Heart right ventricle (tissue), 16 donors: ENCODE results near the gene PRG3. TPM values are rescaled to one million over a fixed set of nuclear protein-coding genes. Genes with fewer than 3 reads are reported as not detected.

Source experiments
- ATAC-seq, 8 donors: fragments of 200-7000 bp; cut with Tn5 transposase; one replicate each; pipeline ENCODE4 v1.9.1; 2020; ENCODE audit warnings: mild to moderate bottlenecking in 8 of 8, moderate library complexity in 8 of 8, moderate number of reproducible peaks in 1 of 8
- DNase-seq, 2 donors: peaks; one replicate each; pipeline ENCODE4 v3.0.0-alpha.2; 2020
- H3K27ac ChIP-seq, 10 donors: fragments of 200-600 bp; sonication (generic) in 2 of 10; one replicate each; pipeline versions ENCODE4 v1.5.0 to v1.8.0; 2020 to 2022; ENCODE audit warnings: mild to moderate bottlenecking in 3 of 10
- H3K27me3 ChIP-seq, 7 donors: fragments of 200-600 bp; one replicate each; pipeline ENCODE4 v1.8.0; 2021 to 2022; ENCODE audit warnings: mild to moderate bottlenecking in 2 of 7
- H3K36me3 ChIP-seq, 9 donors: fragments of 200-600 bp; sonication (generic) in 1 of 9; one replicate each; pipeline versions ENCODE4 v1.5.0 to v1.8.0; 2020 to 2022; ENCODE audit warnings: mild to moderate bottlenecking in 2 of 9
- H3K4me1 ChIP-seq, 9 donors: fragments of 200-600 bp; sonication (generic) in 1 of 9; one replicate each; pipeline versions ENCODE4 v1.5.0 to v1.8.0; 2020 to 2022; ENCODE audit warnings: mild to moderate bottlenecking in 4 of 9
- H3K4me3 ChIP-seq, 10 donors: fragments of 200-600 bp; sonication (generic) in 2 of 10; one replicate each; pipeline versions ENCODE4 v1.5.0 to v1.8.0; 2020 to 2022; ENCODE audit warnings: mild to moderate bottlenecking in 7 of 10, moderate library complexity in 2 of 10
- H3K9me3 ChIP-seq, 11 donors: fragments of 200-600 bp in 10 of 11; sonication (generic) in 2 of 11; one replicate each; pipeline versions ENCODE4 v1.5.0 to v1.8.0; 2013 to 2022; ENCODE audit warnings: mild to moderate bottlenecking in 2 of 11, control low read depth in 1 of 11, moderate library complexity in 1 of 11
- WGBS, 2 donors: extraction: QIAGEN DNeasy Blood & Tissue Kit; methylation state at CpG; one replicate each; pipeline ENCODE4 v1.1.7; 2013; ENCODE audit warnings: inconsistent platforms in 1 of 2; 5-methylcytosine and 5-hydroxymethylcytosine counted together
- intact Hi-C, 10 donors: fragments of 100-400 bp; cut with DNase I; formaldehyde crosslinking; loops; one replicate each; pipeline versions ENCODE4 v1.11.1 to v1.14.2; 2022
- polyA plus RNA-seq, 2 donors: library from polyadenylated mRNA; stranded (reverse); fragments of 200-250 nt; gene quantifications; one replicate each; pipeline ENCODE4 v1.2.3, GENCODE V29; 2013
- total RNA-seq, 10 donors: library from RNA; stranded (reverse); fragmentation: NEBNext Ultra II Directional in 3 of 10; extraction: Animal tissue kit (Norgen Biotek cat#: 25700) in 3 of 10; gene quantifications; one replicate each; pipeline versions ENCODE4 v1.2.1 to v1.2.4, GENCODE V29; 2021 to 2023
- TF ChIP-seq, protein P1 (sequence below), 9 donors: fragments of 200-600 bp; sonication (generic) in 2 of 9; IDR thresholded peaks; one replicate each; pipeline versions ENCODE4 v1.5.0 to v1.8.0; 2021 to 2022; ENCODE audit warnings: antibody characterized with exemption in 9 of 9, mild to moderate bottlenecking in 5 of 9, moderate library complexity in 1 of 9
- donor health status: Arrhythmogenic right ventricular cardiomyopathy.
- donor health status: ischemic (EF 13 %, LVEDD 7.1; RV severe dilation, severe dysfunction).
- donor health status: healthy with polysubstance abuse.
- donor health status: DM: no; HTN: yes; CAD: no.
- donor health status: DM: no; HTN: no; CAD: no.
- donor health status: ischemic (EF 25% LVEDD 6.9; RV normal size, moderate dysfunction).
- donor health status: ischemic (EF 25% LVEDD 5.7; RV mildly dilated, moderate dysfunction).
- donor health status: healthy.
- donor health status: DM: yes; HTN: yes; CAD: no.
- donor health status: Ischemic cardiomyopathy.
- donor health status: ischemic (EF 35%, LVEDD 5.7; RV mildly dilated, moderate dysfunction).
- donor health status: nonischemic (EF 11% LVEDD 7.7; RV severe dilation, severe dysfunction).
- donor health status: DM: yes; HTN: yes; CAD: no.
- donor health status: PGD.
- donor health status: ischemic (EF 29% LVEDD 5.4; RV normal size, mild dysfunction).
- donor health status: nonischemic (EF 23%, LVEDD 6.1; RV moderate dilation, normal function).

Gene PRG3
- total and polyA plus RNA-seq, 12 donors = not detected

DNA sequence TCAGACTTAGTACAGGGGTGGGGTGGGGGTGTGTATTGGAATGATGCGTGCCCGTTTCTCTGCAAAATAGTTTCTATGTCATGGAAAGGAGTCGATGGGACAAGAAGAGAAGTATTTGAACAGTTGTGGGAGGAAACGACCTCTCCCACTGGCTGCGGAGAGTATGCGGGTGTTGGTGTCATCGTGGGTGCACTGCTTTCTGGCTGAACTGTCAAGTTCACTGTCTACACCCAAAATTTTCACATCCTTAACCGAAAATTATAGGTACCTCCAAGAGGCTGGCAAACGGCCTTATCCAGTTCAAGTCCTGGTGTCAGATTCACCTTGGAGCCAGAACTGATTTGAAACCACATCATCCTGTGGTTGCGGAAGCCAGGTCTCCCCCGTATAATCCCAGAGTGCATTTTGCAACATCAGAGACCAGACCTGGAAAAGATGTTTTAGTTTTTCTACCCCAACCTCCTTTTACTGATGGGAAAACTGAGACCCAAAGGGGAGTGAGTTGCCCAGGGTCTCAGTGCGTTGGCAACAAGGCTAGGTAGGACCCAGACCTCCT lies 44.8 kb downstream of the PRG3 start:
- WGBS, 2 donors = 32 to 42% methylated on average over 12 of the region's 12 CpGs
- peak in 1 of 8 donors; percentile 8 for ATAC-seq
- TF ChIP-seq, protein P1, sequence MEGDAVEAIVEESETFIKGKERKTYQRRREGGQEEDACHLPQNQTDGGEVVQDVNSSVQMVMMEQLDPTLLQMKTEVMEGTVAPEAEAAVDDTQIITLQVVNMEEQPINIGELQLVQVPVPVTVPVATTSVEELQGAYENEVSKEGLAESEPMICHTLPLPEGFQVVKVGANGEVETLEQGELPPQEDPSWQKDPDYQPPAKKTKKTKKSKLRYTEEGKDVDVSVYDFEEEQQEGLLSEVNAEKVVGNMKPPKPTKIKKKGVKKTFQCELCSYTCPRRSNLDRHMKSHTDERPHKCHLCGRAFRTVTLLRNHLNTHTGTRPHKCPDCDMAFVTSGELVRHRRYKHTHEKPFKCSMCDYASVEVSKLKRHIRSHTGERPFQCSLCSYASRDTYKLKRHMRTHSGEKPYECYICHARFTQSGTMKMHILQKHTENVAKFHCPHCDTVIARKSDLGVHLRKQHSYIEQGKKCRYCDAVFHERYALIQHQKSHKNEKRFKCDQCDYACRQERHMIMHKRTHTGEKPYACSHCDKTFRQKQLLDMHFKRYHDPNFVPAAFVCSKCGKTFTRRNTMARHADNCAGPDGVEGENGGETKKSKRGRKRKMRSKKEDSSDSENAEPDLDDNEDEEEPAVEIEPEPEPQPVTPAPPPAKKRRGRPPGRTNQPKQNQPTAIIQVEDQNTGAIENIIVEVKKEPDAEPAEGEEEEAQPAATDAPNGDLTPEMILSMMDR (IDR thresholded peaks at IDR 0.05) = no peak
- Histone ChIP-seq H3K27me3 (peaks cover 0 to 7% (median 0%) of the 10 kb centered on the region in 7 donors), H3K36me3 (peaks cover 0 to 34% (median 17%) of the 10 kb centered on the region in 9 donors), H3K4me1 (peaks cover 6 to 24% (median 16%) of the 10 kb centered on the region in 9 donors), H3K9me3 (no peaks in the 10 kb centered on the region), H3K4me3 (peak overlapping the region in 9 of 10 donors; percentile 60 to 89 (median 82)), H3K27ac (peak overlapping the region; percentile 15 to 93 (median 90))
- intact Hi-C loops = no loop called here
- no peak for DNase-seq

DNA sequence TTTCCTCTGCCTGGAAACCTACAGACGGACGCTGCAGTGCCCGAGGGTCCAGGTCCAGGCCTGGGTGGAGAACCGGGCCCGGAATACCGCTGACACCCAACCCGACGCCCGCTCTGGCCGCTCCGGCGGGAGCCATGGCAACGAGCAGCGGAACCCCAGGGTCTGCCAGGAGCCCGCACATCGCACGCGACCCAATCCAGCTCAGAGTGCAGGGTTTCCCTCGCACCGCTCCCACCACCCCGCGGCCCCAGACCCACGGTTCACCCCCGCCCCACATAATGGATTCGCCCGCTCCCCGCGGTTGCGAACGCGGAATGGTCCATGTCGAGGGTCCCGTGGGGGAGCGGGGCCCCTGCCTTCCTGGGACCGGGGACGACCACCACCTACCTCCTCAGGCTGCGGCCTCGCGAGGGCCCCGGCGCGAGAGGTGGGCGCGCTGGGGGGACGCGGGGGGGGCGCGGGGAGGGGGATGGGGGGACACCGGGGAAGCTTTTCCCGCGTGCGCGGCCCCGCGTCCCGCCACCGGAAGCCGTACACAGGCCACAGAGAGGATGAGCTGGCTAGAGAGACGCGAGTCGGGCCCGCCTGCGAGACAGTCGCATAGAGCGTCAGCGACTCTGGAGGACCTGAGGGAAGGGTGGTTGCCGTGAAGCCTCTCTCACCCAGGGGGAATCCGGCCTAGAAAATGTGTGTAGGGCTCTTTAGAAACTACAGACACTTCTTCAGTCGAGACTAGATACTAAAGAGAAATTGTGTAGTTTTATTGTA lies 45.4 kb downstream of the PRG3 start, which contains the start of gene SSRP1:
TSS of gene SSRP1 (minus strand) at position 550 of the 768 bp plus-strand sequence. CDS start 771 bp downstream, outside the sequence.
- Histone ChIP-seq H3K4me3 (peak within 1 kb of the TSS; percentile 60 to 97 (median 84)), H3K27me3 (peaks cover 0 to 7% (median 0%) of the 10 kb centered on the region in 7 donors), H3K9me3 (no peaks in the 10 kb centered on the region), H3K27ac (peak within 1 kb of the TSS; percentile 15 to 93 (median 90)), H3K36me3 (peaks cover 0 to 41% (median 24%) of the 10 kb centered on the region in 9 donors), H3K4me1 (peaks cover 6 to 24% (median 16%) of the 10 kb centered on the region in 9 donors)
- intact Hi-C loops = no loop called here
- DNase-seq (peak; percentile 89 to 91), ATAC-seq (peak; percentile 97 to 99 (median 98))
- TF ChIP-seq, protein P1 (IDR thresholded peaks at IDR 0.05) = peak in 1 of 9 donors; percentile 18
- WGBS, 2 donors = 0 to 1% methylated on average over 67 to 69 of the region's 69 CpGs

DNA sequence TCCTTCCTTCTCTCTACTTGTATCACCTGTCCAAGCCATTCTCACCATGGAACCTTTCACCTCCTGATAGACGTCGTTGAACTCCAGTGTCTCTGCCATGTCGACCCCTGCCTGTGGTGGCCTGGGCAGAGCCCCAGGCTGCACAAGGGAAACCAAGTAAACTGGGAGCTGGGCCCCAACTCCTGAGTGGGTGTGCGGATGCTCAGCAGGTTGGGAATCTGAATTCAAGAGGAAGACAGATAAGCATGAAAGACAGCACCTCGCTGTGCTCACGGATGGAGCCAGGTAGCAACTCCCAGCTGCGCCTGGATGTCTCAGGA lies 46.0 kb downstream of the PRG3 start:
- ATAC-seq (peak in 1 of 8 donors; percentile 4), DNase-seq (no peak)
- intact Hi-C loops = no loop called here

More for the DNA sequence above, 46.0 kb downstream of the PRG3 start:
- peaks cover 6 to 24% (median 16%) of the 10 kb centered on the region in 9 donors for H3K4me1 ChIP-seq
- peaks cover 0 to 46% (median 29%) of the 10 kb centered on the region in 9 donors for H3K36me3 ChIP-seq
- no peaks in the 10 kb centered on the region for H3K9me3 ChIP-seq
- H3K4me3 ChIP-seq = peak overlapping the region; percentile 60 to 97 (median 84)
- 6 to 9% methylated on average over 7 of the region's 7 CpGs for WGBS, 2 donors
- H3K27ac ChIP-seq = peak overlapping the region; percentile 15 to 93 (median 90)
- peaks cover 0 to 7% (median 0%) of the 10 kb centered on the region in 7 donors for H3K27me3 ChIP-seq
- TF ChIP-seq, protein P1 (IDR thresholded peaks at IDR 0.05) = no peak
